HFF-Myc (cell line): ENCODE measurements around the gene SMAD5.

Experiments
- DNase-seq: peaks from one replicate; pipeline ENCODE4 v3.0.0-alpha.2; 2011; ENCODE audit warnings: low read depth; ENCODE audit errors: extremely low read depth
- H3K4me3 ChIP-seq: replicated peaks from 2 replicates; pipeline ENCODE4 v1.5.1; 2011; ENCODE audit warnings: low read depth, mild to moderate bottlenecking, control low read depth, low read length
- TF ChIP-seq, protein P1 (sequence below): IDR thresholded peaks from 2 replicates; pipeline ENCODE4 v1.5.1; 2012; ENCODE audit warnings: mild to moderate bottlenecking, low read depth, low read length, control low read depth; ENCODE audit errors: missing control alignments

SMAD5 gene

DNA sequence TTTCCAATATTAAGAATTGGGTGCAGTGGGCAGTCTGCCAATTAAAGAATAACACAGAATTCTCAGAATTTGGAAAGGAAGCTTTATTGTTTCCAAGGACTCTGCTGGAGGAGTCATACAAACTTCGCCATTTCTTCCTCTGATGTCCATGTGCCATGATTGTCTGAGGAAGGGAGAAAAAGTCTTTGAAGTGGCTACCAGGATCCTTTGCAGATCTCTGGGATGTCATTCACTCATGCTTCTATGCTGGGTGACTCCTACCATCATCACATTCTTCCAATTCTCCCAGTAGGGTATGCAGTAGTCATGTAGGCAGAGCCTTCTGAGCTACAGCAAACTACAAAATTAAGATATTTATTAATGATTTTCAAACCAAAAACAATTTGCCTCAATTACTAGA lies 3.2 kb upstream of the SMAD5 start:
- DNase-seq = no peak
- no peak overlapping the region for H3K4me3 ChIP-seq
- TF ChIP-seq, protein P1, sequence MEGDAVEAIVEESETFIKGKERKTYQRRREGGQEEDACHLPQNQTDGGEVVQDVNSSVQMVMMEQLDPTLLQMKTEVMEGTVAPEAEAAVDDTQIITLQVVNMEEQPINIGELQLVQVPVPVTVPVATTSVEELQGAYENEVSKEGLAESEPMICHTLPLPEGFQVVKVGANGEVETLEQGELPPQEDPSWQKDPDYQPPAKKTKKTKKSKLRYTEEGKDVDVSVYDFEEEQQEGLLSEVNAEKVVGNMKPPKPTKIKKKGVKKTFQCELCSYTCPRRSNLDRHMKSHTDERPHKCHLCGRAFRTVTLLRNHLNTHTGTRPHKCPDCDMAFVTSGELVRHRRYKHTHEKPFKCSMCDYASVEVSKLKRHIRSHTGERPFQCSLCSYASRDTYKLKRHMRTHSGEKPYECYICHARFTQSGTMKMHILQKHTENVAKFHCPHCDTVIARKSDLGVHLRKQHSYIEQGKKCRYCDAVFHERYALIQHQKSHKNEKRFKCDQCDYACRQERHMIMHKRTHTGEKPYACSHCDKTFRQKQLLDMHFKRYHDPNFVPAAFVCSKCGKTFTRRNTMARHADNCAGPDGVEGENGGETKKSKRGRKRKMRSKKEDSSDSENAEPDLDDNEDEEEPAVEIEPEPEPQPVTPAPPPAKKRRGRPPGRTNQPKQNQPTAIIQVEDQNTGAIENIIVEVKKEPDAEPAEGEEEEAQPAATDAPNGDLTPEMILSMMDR = no peak

DNA sequence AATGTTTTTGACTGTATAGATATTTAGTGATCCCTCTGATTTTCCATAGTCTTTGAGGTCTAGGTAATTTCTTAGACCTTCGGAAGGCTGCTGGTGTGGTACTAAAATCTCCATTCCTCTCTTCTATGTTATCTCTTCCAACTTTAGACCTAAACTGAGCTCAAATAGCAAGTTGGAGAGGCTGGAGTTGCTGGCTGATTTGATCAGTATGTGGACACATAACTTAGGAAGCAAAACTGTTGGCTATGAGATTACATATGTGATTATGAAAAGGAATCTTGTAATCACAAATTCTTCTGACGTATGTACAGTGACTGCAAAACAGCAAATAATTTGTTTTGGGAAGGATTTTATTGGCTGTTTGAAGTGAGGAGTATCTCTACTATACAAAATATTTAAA lies 2.1 kb upstream of the SMAD5 start:
- no peak for DNase-seq
- TF ChIP-seq, protein P1 = no peak
- no peak overlapping the region for H3K4me3 ChIP-seq

DNA sequence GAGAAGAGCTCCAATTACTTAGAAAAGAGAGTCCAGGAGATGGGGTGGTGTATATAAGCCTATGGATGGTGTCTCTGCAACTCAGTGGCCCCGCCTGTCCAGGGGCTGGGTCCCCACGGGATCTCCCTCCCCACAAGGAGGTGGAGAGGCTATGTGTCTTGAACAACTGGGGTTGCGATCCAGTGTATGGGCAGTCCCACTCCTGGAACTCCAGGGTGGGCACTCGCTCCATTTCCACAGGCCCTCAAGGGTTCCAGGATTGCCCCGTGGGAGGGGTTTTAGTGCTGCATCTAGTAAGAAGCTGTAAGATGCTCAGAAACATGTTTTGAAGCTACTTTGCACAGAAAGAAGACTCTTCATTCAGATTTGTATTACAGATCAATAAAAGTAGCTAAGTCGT lies 558 bp upstream of the SMAD5 start:
- TF ChIP-seq, protein P1 = no peak

DNA sequence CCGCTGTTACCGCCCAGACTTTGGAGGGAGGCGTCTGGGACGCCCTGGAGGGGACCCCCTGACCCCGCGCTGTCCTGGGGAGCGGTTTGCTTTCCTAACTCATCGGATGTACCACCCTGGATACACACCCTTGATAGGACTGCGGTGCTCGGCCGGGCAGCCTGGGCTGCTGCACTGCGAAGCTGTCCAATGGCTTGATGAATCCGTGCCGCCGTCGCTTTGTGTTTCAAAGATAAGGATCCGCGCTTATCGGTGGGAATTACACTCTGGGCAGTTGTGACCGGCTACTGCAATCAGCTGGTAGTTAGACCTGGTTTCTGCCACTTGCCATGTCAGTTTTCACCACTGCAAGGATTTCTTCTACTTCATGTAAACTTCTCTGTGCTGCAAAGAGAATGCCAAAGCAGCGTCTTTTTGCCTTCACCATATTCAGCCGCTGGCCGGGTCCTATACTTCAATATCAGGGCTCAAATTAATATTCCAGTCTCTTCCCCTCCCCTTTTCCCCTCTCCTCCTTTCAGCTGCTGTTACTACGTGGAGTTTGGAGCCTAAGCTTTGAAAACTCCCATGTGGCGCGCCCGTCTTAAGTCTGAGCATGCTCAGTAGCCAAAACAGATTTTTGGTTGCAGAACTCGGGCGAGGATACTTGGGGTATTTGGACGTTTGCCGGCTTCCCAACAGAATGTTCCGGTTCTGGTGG lies 727 bp downstream of the SMAD5 start:
- no peak for DNase-seq
- peak overlapping the region; percentile 91 for H3K4me3 ChIP-seq
- TF ChIP-seq, protein P1 = no peak

More for the DNA sequence above, 558 bp upstream of the SMAD5 start:
- peak overlapping the region; percentile 91 for H3K4me3 ChIP-seq
- DNase-seq = no peak

DNA sequence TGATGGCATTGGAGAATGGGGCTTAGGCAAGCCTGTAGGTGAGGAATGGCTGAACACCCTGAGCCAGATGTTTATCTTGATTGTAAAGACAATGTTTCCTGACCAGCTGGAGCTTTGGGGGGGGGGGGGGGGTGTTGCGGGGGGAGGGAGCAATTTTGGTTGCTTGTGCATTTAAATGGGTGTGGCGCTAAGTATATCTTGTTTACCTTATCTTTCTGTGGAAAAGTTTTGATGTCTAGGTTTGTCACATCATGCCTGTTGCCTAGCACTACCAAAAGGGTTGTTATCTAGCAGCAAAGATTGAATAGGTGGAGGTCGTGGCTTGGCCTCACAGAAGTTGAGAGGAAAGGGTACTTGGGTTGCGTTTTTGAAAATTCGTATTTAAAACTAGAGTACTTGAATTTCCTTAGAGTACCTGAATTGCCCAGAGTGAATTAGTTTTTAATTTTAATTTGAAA lies 1.3 kb downstream of the SMAD5 start:
- H3K4me3 ChIP-seq = peak overlapping the region; percentile 91
- TF ChIP-seq, protein P1 = no peak
- no peak for DNase-seq

DNA sequence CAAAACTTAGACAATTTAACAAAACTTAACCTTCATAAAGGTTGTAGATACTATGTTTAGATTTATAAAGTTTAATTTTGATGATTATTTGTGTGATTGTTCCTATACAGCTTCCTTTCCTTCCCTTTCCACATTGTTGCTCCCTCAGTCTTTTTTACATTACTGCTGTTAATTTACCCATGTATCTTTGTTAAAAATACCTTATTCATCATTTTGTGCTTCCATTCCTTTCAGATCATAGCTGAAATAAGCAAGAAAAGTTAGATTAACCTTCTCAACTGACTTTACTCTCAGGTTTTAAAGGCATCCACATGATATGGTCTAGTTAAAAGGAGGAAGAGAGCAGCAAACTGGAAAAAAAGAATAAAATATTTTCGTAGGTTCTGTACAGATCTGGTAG lies 2.0 kb downstream of the SMAD5 start:
- no peak for DNase-seq
- peak overlapping the region; percentile 91 for H3K4me3 ChIP-seq
- TF ChIP-seq, protein P1 = no peak

DNA sequence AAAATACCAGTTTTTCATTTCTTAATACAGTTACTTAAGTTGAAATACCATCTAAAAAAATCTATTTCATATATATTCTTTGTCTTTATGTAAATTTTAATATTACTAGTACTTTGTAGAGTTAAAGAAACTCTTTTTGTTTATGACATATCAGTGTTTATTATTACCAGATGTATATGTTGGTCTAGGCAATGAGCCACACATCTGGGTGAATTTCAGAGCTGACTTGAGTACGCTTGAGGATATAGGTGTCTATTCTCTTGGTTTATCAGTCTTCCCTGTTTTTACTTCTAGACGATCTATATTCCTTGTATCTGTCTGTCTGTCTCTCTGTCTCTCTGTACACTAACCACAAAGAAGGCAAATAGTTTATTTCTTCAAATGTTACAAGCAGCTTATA lies 2.9 kb downstream of the SMAD5 start:
- no peak for DNase-seq
- TF ChIP-seq, protein P1 = no peak
- H3K4me3 ChIP-seq = peak overlapping the region; percentile 91
